Tibial nerve (tissue), 3 donors: ENCODE results near the gene ZSCAN2.
"Not testable (repeated sequence)": the region's sequence is repeated elsewhere in the genome, so short reads cannot be mapped to it uniquely, and the experiment has no call there.

Source experiments
- CTCF ChIP-seq, 5 experiments: fragments of 200-600 bp in 3 of 5; fragments of 450-650 bp in 2 of 5; sonication (generic) in 3 of 5; IDR thresholded peaks; one replicate each; pipeline ENCODE4 v1.5.1; 2016 to 2019; ENCODE audit warnings: antibody characterized with exemption in 5 of 5, mild to moderate bottlenecking in 3 of 5, moderate library complexity in 2 of 5
- POLR2A ChIP-seq, 2 donors: fragments of 450-650 bp; IDR thresholded peaks; one replicate each; pipeline ENCODE4 v1.6.1; 2017; ENCODE audit warnings: antibody characterized with exemption in 2 of 2, mild to moderate bottlenecking in 2 of 2, moderate library complexity in 2 of 2

DNA sequence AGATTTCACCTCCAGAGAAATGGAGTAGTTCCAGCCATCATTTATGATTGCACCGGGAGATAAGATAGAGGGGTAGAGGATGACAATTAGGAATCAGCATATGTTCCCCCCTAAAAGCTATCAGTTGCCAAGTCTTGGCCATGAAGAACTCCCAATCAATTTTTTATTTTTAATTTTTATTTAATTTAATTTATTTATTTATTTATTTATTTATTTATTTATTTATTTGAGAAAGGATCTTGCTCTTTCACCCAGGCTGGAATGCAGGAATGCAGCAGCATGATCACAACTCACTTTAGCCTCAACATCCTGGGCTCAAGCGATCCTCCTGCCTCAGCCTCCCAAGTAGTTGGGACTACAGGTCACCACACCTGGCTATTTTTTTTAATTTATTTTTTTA, 49.2 kb upstream of the ZSCAN2 start:
- TF ChIP-seq CTCF, POLR2A (IDR thresholded peaks at IDR 0.05): not testable (repeated sequence)
